H9 (cell line): ENCODE results near the gene ASXL1. TPM values are rescaled to one million over a fixed set of nuclear protein-coding genes. Genes with fewer than 3 reads are reported as not detected.

Experiments
- DNase-seq: peaks from one replicate; pipeline ENCODE4 v3.0.0-alpha.2; 2017
- H2AFZ ChIP-seq: one replicate; pipeline ENCODE4 v1.6.1; 2013; ENCODE audit warnings: mild to moderate bottlenecking, low read length, control low read depth, moderate library complexity
- H2AK5ac ChIP-seq: 2 replicates; pipeline ENCODE4 v1.6.1; 2013; ENCODE audit warnings: low read length, control low read depth, mixed read lengths; ENCODE audit not compliant: insufficient read length
- H2BK120ac ChIP-seq: one replicate; pipeline ENCODE4 v1.6.1; 2013; ENCODE audit warnings: low read depth, mild to moderate bottlenecking, low read length, control low read depth, inconsistent platforms; ENCODE audit not compliant: poor library complexity, severe bottlenecking
- H2BK12ac ChIP-seq: 2 replicates; pipeline ENCODE4 v1.6.1; 2013; ENCODE audit warnings: low read length, control low read depth, mixed read lengths, low read depth; ENCODE audit not compliant: insufficient read length
- H2BK15ac ChIP-seq: 2 replicates; pipeline ENCODE4 v1.6.1; 2013; ENCODE audit warnings: low read depth, low read length, control low read depth
- H2BK20ac ChIP-seq: one replicate; pipeline ENCODE4 v1.6.1; 2013; ENCODE audit warnings: low read depth, mild to moderate bottlenecking, low read length, control low read depth, inconsistent platforms; ENCODE audit not compliant: poor library complexity, severe bottlenecking
- H2BK5ac ChIP-seq: 2 replicates; pipeline ENCODE4 v1.6.1; 2013; ENCODE audit warnings: low read length, control low read depth, mixed read lengths; ENCODE audit not compliant: insufficient read length
- H3K14ac ChIP-seq: 2 replicates; pipeline ENCODE4 v1.6.1; 2013; ENCODE audit warnings: low read length, control low read depth; ENCODE audit not compliant: insufficient read depth
- H3K18ac ChIP-seq: 2 replicates; pipeline ENCODE4 v1.6.1; 2013; ENCODE audit warnings: low read depth, mild to moderate bottlenecking, mixed read lengths, low read length, control low read depth; ENCODE audit not compliant: insufficient read length
- H3K23ac ChIP-seq: 2 replicates; pipeline ENCODE4 v1.6.1; 2013; ENCODE audit warnings: low read length, control low read depth, mixed read lengths, low read depth; ENCODE audit not compliant: insufficient read length
- H3K23me2 ChIP-seq: 2 replicates; pipeline ENCODE4 v1.6.1; 2013; ENCODE audit warnings: low read depth, mild to moderate bottlenecking, mixed read lengths, low read length, control low read depth; ENCODE audit not compliant: insufficient read length, poor library complexity, severe bottlenecking
- H3K27ac ChIP-seq: 2 replicates; pipeline ENCODE4 v1.5.1; 2013; ENCODE audit warnings: low read length, control low read depth, mixed read lengths, low read depth; ENCODE audit not compliant: insufficient read length
- H3K27me3 ChIP-seq: 2 replicates; pipeline ENCODE4 v1.6.1; 2013; ENCODE audit warnings: low read length, control low read depth, inconsistent platforms; ENCODE audit not compliant: insufficient read depth
- H3K4ac ChIP-seq: 2 replicates; pipeline ENCODE4 v1.6.1; 2013; ENCODE audit warnings: low read depth, mild to moderate bottlenecking, control low read depth, inconsistent platforms, low read length, moderate library complexity
- H3K4me1 ChIP-seq: 2 replicates; pipeline ENCODE4 v1.6.1; 2013; ENCODE audit warnings: low read length, control low read depth, inconsistent platforms; ENCODE audit not compliant: insufficient read depth
- H3K4me2 ChIP-seq: 2 replicates; pipeline ENCODE4 v1.6.1; 2013; ENCODE audit warnings: low read length, control low read depth, mixed read lengths; ENCODE audit not compliant: insufficient read length, insufficient read depth
- H3K56ac ChIP-seq: 2 replicates; pipeline ENCODE4 v1.6.1; 2013; ENCODE audit warnings: low read depth, mild to moderate bottlenecking, mixed read lengths, low read length, control low read depth; ENCODE audit not compliant: insufficient read length
- H3K79me1 ChIP-seq: 2 replicates; pipeline ENCODE4 v1.6.1; 2013; ENCODE audit warnings: low read depth, mild to moderate bottlenecking, moderate library complexity, low read length, control low read depth, inconsistent platforms; ENCODE audit not compliant: insufficient read depth, poor library complexity, severe bottlenecking
- H3K79me2 ChIP-seq: 2 replicates; pipeline ENCODE4 v1.6.1; 2013; ENCODE audit warnings: low read length, control low read depth, inconsistent platforms; ENCODE audit not compliant: insufficient read depth
- H3K9ac ChIP-seq: 2 replicates; pipeline ENCODE4 v1.6.1; 2013; ENCODE audit warnings: low read length, control low read depth, mixed read lengths; ENCODE audit not compliant: insufficient read length; ENCODE audit errors: extremely low read depth
- H3K9me3 ChIP-seq: one replicate; pipeline ENCODE4 v1.6.1; 2013; ENCODE audit warnings: low read depth, low read length, inconsistent platforms; ENCODE audit not compliant: control insufficient read depth
- H3T11ph ChIP-seq: one replicate; pipeline ENCODE4 v1.6.1; 2013; ENCODE audit warnings: mild to moderate bottlenecking, low read length, control low read depth, inconsistent platforms
- H4K20me1 ChIP-seq: one replicate; pipeline ENCODE4 v1.6.1; 2013; ENCODE audit not compliant: control insufficient read depth, insufficient read length, insufficient read depth
- H4K5ac ChIP-seq: 2 replicates; pipeline ENCODE4 v1.6.1; 2013; ENCODE audit warnings: low read depth, mild to moderate bottlenecking, mixed read lengths, low read length, control low read depth; ENCODE audit not compliant: insufficient read length
- H4K8ac ChIP-seq: replicated peaks from 2 replicates; pipeline ENCODE4 v1.6.1; 2013; ENCODE audit warnings: low read length, control low read depth, mixed read lengths, low read depth; ENCODE audit not compliant: insufficient read length
- H4K91ac ChIP-seq: 2 replicates; pipeline ENCODE4 v1.6.1; 2013; ENCODE audit warnings: low read depth, mild to moderate bottlenecking, moderate library complexity, mixed read lengths, low read length, control low read depth; ENCODE audit not compliant: insufficient read length
- H3K27ac Mint-ChIP-seq, 3 experiments: 2 replicates in 2 of 3; 3 replicates in 1 of 3; pipeline ENCODE4 v1.8.0; 2020 to 2021; ENCODE audit warnings: mixed read lengths in 3 of 3, mild to moderate bottlenecking in 1 of 3, moderate library complexity in 1 of 3
- H3K27me3 Mint-ChIP-seq: 2 replicates; pipeline ENCODE4 v1.8.0; 2021; ENCODE audit warnings: low read depth, mild to moderate bottlenecking, moderate library complexity, mixed read lengths
- H3K36me3 Mint-ChIP-seq, 3 experiments: 2 replicates in 2 of 3; 3 replicates in 1 of 3; pipeline ENCODE4 v1.8.0; 2020 to 2021; ENCODE audit warnings: low read depth in 3 of 3, mixed read lengths in 3 of 3; ENCODE audit not compliant: insufficient read depth in 1 of 3
- H3K4me1 Mint-ChIP-seq, 2 experiments: 2 replicates each; pipeline ENCODE4 v1.8.0; 2020; ENCODE audit warnings: mixed read lengths in 2 of 2
- H3K4me3 Mint-ChIP-seq, 2 experiments: 2 replicates in 1 of 2; 3 replicates in 1 of 2; pipeline ENCODE4 v1.8.0; 2020 to 2021; ENCODE audit warnings: mild to moderate bottlenecking in 2 of 2, mixed read lengths in 2 of 2, moderate library complexity in 1 of 2
- H3K9me3 Mint-ChIP-seq, 2 experiments: 2 replicates in 1 of 2; 3 replicates in 1 of 2; pipeline ENCODE4 v1.8.0; 2020; ENCODE audit warnings: mild to moderate bottlenecking in 2 of 2, mixed read lengths in 2 of 2, moderate library complexity in 1 of 2
- WGBS: extraction: QIAGEN DNeasy Blood & Tissue Kit; methylation state at CpG from one replicate; pipeline ENCODE4 v1.1.7; 2013; ENCODE audit warnings: missing lambda C conversion rate, low lambda C conversion rate, mixed read lengths; ENCODE audit not compliant: insufficient read length; ENCODE audit errors: extremely low coverage; 5-methylcytosine and 5-hydroxymethylcytosine counted together
- total RNA-seq: library from RNA; stranded (reverse); gene quantifications from 2 replicates; pipeline ENCODE4 v1.2.1, GENCODE V29; 2021
- TF ChIP-seq, protein P1 (sequence below): fragments of 200-600 bp; sonication (generic); conservative IDR thresholded peaks from 3 replicates; pipeline ENCODE4 v1.8.0; 2021; ENCODE audit warnings: antibody characterized with exemption, mild to moderate bottlenecking

Gene ASXL1
- total RNA-seq, 1 experiment from 2014 or later = 39.5 TPM

DNA sequence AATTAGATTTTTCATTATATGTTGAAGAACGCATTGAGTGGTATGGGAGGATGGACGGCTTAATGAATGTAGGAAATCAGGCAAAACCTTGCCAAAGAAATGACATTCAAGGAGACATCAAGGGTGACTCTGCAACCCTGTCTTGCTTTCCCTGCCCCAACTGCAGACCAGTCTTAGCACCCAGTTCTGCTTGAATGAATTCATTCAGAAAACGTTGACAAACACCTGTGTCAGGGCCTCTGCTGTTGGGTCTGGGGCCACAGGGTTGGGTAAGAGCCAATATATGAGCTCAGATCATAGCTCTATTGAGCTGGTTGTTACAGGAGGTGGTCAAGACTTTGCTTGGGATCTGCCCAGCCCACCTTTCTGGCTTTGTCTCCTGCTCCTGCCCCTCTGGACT, 7.7 kb upstream of the ASXL1 start:
- H3K23ac ChIP-seq = no peak overlapping the region
- H3K4me3 Mint-ChIP-seq = no peak overlapping the region
- H2BK5ac ChIP-seq = no peak overlapping the region
- H3K4me1 ChIP-seq = no peaks in the 10 kb centered on the region
- H3K4ac ChIP-seq = no peak overlapping the region
- H3K27ac Mint-ChIP-seq = no peak overlapping the region; a peak in 1 of 7 replicates
- no peak overlapping the region for H3K4me2 ChIP-seq
- no peak overlapping the region for H2AFZ ChIP-seq
- no peak for DNase-seq
- H2AK5ac ChIP-seq = no peak overlapping the region
- no peaks in the 10 kb centered on the region for H3K4me1 Mint-ChIP-seq
- H3K9me3 ChIP-seq = no peaks in the 10 kb centered on the region
- no peak overlapping the region for H3K18ac ChIP-seq
- WGBS = no CpG with 5 or more reads among the region's 3 CpGs
- no peak overlapping the region for H2BK120ac ChIP-seq
- peaks cover 71% of the 10 kb centered on the region for H3K27me3 Mint-ChIP-seq
- H3K79me1 ChIP-seq = no peaks in the 10 kb centered on the region
- H3K56ac ChIP-seq = no peak overlapping the region
- H4K8ac ChIP-seq = no peak overlapping the region
- no peak overlapping the region for H2BK12ac ChIP-seq
- no peaks in the 10 kb centered on the region for H3K36me3 Mint-ChIP-seq
- no peaks in the 10 kb centered on the region for H3K79me2 ChIP-seq
- H4K5ac ChIP-seq = no peak overlapping the region
- H2BK15ac ChIP-seq = no peak overlapping the region
- no peak overlapping the region for H4K91ac ChIP-seq
- no peaks in the 10 kb centered on the region for H3K27me3 ChIP-seq
- TF ChIP-seq, protein P1, sequence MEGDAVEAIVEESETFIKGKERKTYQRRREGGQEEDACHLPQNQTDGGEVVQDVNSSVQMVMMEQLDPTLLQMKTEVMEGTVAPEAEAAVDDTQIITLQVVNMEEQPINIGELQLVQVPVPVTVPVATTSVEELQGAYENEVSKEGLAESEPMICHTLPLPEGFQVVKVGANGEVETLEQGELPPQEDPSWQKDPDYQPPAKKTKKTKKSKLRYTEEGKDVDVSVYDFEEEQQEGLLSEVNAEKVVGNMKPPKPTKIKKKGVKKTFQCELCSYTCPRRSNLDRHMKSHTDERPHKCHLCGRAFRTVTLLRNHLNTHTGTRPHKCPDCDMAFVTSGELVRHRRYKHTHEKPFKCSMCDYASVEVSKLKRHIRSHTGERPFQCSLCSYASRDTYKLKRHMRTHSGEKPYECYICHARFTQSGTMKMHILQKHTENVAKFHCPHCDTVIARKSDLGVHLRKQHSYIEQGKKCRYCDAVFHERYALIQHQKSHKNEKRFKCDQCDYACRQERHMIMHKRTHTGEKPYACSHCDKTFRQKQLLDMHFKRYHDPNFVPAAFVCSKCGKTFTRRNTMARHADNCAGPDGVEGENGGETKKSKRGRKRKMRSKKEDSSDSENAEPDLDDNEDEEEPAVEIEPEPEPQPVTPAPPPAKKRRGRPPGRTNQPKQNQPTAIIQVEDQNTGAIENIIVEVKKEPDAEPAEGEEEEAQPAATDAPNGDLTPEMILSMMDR = no peak
- H3K9ac ChIP-seq = no peak overlapping the region
- H4K20me1 ChIP-seq = no peaks in the 10 kb centered on the region
- no peak overlapping the region for H3K27ac ChIP-seq
- no peak overlapping the region for H2BK20ac ChIP-seq
- H3K14ac ChIP-seq = no peak overlapping the region
- no peak overlapping the region for H3T11ph ChIP-seq
- H3K9me3 Mint-ChIP-seq = no peaks in the 10 kb centered on the region
- H3K23me2 ChIP-seq = no peaks in the 10 kb centered on the region
